ENCODE data around the gene CRACDL.
"Not testable (repeated sequence)": the region's sequence is repeated elsewhere in the genome, so short reads cannot be mapped to it uniquely, and the experiment has no call there.

Gene CRACDL

GRCh38 chr2:98771721-98772524, 164.1 kb downstream of the CRACDL start:
- no peak for DNase-seq

DNA sequence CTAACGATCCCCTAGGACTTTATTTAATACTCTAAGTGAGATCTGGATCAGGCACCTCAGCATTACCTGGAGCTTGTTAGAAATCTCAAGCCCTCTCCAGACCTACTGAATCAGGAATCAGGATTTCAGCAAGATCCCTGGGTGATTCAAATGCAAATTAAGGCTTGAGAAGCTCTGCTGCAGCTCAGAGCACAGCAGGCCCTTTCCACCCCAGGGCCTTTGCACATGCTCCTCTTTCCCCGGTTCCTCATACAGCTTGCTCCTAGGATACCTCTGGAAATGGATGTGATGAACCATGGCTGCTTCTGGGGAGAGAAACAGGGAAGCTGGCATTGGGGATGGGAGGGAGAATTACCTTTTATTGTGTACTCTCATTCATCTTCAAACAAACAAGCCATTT, 164.8 kb downstream of the CRACDL start:
- no peak for DNase-seq

- DNase-seq, result peak; percentile 81
Measured at GRCh38 chr2:98769784-98770183, 166.2 kb downstream of the CRACDL start.

GRCh38 chr2:98769114-98769476, 166.9 kb downstream of the CRACDL start:
- DNase-seq, result no peak

DNA sequence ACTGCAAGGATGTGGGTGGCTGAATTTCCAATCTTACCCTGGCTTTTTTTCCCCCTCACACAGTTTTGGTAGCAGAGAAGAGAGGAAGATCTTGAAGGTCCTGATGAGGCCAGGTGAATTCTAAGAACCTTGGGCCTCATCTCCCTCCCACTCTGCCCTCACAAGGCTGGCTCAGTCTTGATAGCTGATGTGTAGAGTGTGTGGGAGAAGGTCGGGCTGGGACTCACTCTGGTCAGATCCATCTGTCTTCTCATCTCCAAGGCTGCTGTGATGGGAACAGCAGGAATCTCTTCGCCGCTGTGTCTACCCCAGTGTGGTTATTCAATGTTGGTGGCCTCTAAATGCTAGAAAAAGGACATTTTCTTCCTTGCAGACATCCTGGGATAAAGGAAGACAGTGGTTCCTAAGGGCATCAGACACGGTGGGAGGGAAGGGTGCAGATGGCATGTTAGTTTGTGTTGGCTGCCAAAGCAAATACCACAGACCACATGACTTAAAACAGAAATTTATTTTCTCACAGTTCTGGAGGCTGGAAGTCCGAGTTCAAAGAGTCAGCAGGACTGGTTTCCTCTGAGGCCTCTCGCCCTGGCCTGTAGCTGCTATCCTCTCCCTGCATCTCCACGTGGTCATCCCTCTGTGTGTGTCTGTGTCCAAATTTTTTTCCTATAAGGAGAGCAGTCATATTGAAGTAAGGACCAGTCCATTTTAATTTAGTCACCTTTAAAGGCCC, 167.5 kb downstream of the CRACDL start:
- DNase-seq, result no peak

GRCh38 chr2:98764499-98764898, 171.5 kb downstream of the CRACDL start:
- no peak for DNase-seq

GRCh38 chr2:98763209-98763951, 172.6 kb downstream of the CRACDL start:
- DNase-seq, result no peak

DNA sequence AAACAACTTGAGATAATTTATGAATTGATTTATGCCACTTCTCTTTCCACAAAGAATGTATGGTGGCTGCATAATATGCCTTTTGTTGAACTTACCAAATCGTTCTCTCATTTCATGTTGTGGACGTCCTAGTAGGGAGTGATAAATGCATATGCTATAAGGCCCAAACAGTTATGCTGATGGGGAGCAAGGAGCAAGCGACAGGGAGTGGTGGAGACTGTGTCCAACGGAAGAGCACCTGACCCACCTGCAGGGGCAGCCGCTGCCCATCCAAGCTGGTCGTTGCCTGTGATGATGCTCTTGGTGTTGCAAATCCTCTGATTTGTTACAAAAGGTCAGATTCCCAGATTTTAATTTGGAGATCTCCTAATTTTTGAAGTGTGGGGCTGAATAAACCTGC, 174.1 kb downstream of the CRACDL start:
- no peak for DNase-seq

DNA sequence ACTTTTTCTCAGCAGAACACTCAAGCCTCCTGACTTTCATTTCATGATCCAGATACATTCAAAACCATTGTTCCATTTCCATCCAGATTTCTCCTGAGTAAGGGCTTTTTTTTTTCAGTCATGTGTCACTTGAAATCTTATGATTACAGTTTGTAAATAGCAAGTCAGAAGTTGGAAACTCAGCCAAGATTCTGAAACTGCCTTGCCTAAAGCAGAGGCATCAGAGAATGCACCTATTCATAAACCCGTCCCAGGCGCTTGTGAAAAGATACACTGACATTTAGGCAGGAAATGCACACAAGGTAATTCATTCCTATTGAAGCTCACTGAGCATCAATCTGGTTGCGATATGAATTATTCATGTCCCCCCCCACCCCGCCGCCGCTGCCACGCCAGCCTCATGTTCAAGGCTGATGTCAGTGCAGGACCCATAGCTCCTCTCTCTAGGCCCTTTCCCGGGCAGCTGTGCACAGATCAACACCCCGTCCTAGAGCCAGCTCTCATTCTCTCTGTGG, 174.7 kb downstream of the CRACDL start:
- DNase-seq, result no peak

DNA sequence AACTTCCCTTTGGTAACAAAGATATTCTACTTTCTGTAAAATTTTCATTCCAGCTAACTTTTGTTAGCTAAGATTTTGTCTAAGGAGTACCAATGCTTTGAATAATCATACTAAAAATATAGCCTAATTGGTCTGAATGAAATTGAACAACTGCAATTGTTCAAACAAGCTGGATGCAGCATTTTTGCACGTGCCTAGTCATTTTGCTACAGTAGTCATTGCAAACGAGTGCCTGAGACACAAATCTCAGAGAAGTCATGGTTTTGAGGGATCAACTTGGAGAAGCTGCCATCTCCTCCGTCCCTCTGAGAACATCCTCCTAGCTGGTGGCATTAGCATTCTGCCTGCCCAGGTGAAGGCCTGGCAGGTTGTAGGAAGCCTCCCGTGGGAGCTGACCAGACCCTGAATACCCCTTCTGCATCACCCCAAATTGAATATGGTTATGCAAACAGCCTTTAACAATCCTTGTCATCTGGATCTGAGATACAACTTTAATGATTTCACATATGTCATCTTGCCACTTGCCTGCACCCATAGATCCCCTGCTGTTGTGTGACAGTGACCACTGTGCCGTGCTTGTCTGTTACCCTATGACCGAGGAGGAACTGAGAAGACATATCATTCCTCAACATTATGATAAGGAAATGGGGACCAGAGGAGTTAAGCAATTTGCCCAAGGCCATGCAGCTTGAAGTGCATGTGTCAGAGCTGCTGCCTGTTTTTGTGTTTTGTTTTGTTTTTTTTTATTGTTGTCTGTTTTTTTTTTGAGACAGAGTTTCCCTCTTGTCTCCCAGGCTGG, 176.0 kb downstream of the CRACDL start:
- DNase-seq, result no peak

DNA sequence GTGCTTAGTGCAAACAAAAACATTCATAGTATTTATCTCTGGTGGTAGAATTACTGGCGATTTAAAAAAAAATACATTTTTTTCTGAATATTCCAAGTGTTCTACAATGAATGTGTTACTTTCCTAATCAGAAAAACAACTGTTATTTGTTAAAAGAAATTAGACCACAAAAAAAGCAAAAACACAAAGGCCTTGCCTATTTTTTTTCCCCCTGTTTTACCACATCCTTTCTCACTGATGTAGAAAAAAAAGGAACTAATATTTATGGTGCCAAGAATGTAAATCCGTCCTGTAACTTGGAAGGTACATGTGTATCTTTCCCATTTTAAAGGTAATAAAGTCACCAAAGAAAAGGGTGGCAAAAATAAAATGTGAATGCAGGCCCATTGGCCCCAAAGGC, 176.7 kb downstream of the CRACDL start:
- DNase-seq, result no peak

DNA sequence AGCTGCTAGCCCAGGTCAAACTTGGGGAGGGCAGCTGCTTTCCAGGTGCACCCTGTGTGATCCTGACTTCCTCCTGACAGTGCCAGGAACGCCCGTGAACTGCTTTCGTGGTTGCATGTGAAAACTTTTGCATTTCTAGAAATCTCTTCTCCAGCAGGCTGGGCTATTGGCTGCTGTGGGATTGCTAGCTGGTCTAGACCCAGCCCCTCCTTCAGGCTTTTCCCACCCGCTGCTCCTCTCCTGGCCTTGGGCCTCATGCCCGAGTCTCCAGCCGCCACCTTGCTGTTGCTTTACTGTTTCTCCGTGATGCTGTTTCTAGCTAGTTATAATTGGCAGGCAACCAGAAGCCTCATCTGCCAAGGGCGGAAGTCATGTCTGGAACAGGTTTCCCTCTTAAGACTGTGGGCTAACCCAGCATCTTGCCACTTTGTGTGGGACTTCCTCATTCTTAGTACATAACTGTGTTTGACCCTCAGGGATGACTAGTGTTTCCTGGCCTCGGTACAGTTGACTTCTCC, 178.1 kb downstream of the CRACDL start:
- no peak for DNase-seq

DNA sequence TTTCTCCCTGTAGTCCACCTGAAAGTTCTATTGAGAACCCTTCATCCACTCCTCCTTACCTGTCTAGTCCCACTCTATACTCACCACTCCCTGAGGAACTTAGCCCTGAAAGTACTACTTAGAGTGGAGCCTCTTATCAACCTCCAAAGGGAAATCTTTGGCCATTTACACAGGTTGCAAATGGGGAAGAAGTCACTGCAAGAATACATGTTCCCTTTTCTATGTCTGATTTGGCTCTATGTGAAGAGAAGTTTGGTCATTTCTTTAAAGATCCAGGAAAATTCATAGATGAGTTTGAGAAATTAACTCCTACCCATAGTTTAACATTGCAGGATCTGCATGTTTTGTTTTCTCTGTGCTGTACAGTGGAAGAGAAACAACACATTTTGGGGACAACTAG, 182.2 kb downstream of the CRACDL start:
- DNase-seq, result no peak

GRCh38 chr2:98752711-98753110, 183.3 kb downstream of the CRACDL start:
- DNase-seq, result not testable (repeated sequence)

- DNase-seq, result no peak
Measured at GRCh38 chr2:98751748-98752147, 184.3 kb downstream of the CRACDL start.

GRCh38 chr2:98750593-98751282, 185.3 kb downstream of the CRACDL start:
- no peak for DNase-seq

DNA sequence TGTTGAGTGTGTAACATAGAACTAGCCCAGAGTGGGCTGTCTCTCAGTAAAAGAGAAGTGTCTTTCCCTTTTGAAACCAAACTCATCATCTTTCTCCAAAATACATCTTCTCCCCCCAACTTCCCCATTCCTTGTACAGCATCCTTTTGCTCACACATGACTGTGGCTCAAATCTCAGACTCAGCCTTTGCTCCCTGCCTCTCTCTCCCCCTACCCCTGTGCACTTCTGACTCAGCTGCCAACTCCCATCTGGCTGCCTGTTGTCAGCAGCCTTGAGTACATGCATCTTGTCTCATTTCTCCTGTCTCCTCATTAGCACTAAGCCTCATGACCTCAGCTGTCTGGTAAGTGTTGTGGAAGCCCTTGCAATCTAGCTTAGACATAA, 187.0 kb downstream of the CRACDL start:
- no peak for DNase-seq

DNA sequence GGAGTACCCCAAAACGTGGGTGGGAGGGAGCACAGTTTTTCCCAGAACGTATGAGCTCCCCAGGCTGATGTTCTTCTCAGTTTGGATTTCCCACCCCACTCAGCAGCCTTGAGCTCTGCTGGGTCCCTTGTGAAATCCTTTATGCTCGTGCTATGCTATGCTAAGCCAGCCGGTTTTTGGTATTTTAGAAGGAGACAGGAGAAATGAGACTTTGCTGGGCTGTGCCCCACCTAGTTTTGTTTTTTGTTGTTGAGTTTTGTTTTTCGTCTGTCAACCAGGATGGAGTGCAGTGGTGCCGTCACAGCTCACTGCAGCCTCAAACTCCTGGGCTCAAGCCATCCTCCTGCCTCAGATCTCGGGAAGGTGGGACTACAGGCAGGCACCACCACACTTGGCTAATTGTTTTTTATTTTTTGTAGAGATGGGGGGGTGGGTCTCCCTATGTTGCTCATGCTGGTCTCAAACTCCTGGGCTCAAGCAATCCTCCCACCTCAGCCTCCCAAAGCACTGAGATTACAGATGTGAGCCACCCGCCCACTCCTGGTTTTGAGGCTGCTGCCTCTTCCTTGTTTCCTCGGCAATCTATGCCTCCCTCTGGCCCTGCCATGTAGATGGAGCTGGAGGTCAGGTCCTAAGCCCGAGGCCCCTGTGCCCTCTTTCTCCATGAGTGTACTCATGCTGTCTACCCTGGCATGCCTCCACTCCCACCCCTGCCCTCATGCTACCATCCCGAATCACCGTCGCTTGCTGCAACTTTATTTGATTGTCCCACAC, 187.5 kb downstream of the CRACDL start:
- no peak for DNase-seq

GRCh38 chr2:98747888-98748287, 188.1 kb downstream of the CRACDL start:
- DNase-seq, result no peak

DNA sequence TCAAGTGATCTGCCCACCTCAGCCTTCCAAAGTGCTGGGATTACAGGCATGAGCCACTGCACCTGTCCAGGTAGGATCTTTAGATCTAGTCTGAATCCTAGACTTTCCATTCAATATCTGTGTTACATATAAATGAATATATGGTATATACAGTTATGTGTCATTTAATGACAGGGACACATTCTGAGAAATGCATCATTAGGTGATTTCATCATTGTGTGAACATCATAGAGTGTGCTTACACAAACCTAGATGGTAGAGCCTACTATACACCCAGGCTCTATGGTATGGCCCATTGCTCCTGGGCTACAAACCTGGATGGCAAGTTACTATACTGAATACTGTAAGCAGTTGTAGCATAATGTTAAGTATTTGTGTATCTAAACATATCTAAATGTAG, 189.6 kb downstream of the CRACDL start:
- DNase-seq, result no peak

DNA sequence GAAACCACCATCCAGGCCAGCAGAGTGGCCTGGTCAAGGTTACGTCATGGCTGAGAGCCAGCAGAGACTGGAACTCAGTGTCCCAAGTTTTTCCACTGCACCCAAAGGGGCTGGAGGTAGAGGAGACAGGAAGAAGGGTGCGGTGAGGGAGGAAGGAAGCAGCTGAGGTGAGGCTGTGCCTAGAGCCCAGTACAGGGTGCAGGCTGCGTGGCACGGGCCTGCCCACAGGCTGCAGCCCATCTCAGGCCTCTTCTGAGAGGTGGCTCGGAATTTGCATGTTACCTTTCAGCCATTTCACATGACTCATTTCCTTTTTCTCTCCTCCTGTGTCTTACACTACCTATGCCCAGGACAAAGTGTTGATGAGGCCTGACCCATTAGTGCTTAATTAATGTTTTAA, 191.4 kb downstream of the CRACDL start:
- DNase-seq, result no peak
